ENCODE data around the gene TSPAN14. TPM values are rescaled to one million over a fixed set of nuclear protein-coding genes. Genes with fewer than 3 reads are reported as not detected.

The TSPAN14 gene
- total and polyA plus RNA-seq, 2 experiments from 2014 or later: 65.9 to 104 TPM

- Histone ChIP-seq H2AFZ (no peak overlapping the region), H3K4me3 (no peak overlapping the region), H3K79me2 (no peaks in the 10 kb centered on the region), H3K9me3 (ENCODE audit: low read depth) (no peaks in the 10 kb centered on the region), H3K27ac (no peak overlapping the region), H3K36me3 (replicated peaks; ENCODE audit: insufficient read depth, low read depth) (no peaks in the 10 kb centered on the region), H3K9me2 (replicated peaks; ENCODE audit: insufficient read depth) (no peaks in the 10 kb centered on the region), H4K20me1 (ENCODE audit: insufficient read depth, poor library complexity, severe bottlenecking) (no peaks in the 10 kb centered on the region), H3K4me2 (no peak overlapping the region), H3K4me1 (ENCODE audit: insufficient read depth) (peaks cover 23% of the 10 kb centered on the region), H3K27me3 (no peaks in the 10 kb centered on the region)
- WGBS (ENCODE audit: low lambda C conversion rate, missing lambda C conversion rate): 34% methylated on average over 11 of the region's 11 CpGs
- TF ChIP-seq CTCF (IDR thresholded peaks at IDR 0.05; ENCODE audit: poor library complexity): peak; percentile 55
- no peak for TF ChIP-seq EZH2 (IDR thresholded peaks at IDR 0.05; ENCODE audit: borderline replicate concordance)
- TF ChIP-seq EZH2phosphoT487 (IDR thresholded peaks at IDR 0.05; ENCODE audit: low read depth, severe bottlenecking, unreplicated experiment): no peak
- DNase-seq (ENCODE audit: low spot score): peak; percentile 72
These were observed 9.3 kb upstream of the TSPAN14 start for GRCh38 chr10:80444646-80445319.

- no peaks in the 10 kb centered on the region for H3K27me3 ChIP-seq
- peaks cover 6% of the 10 kb centered on the region for H3K79me2 ChIP-seq
- H3K36me3 ChIP-seq (replicated peaks; ENCODE audit: insufficient read depth, low read depth): no peaks in the 10 kb centered on the region
- H3K4me1 ChIP-seq (ENCODE audit: insufficient read depth): peaks cover 29% of the 10 kb centered on the region
- H4K20me1 ChIP-seq (ENCODE audit: insufficient read depth, poor library complexity, severe bottlenecking): no peaks in the 10 kb centered on the region
- H3K4me2 ChIP-seq: no peak overlapping the region
- H3K9me3 ChIP-seq (ENCODE audit: low read depth): no peaks in the 10 kb centered on the region
- WGBS (ENCODE audit: low lambda C conversion rate, missing lambda C conversion rate): 74% methylated on average over 7 of the region's 7 CpGs
- H3K27ac ChIP-seq: peak overlapping the region; percentile 20
- H3K9me2 ChIP-seq (replicated peaks; ENCODE audit: insufficient read depth): no peaks in the 10 kb centered on the region
- H2AFZ ChIP-seq: no peak overlapping the region
- DNase-seq (ENCODE audit: low spot score): no peak
- TF ChIP-seq EZH2 (IDR thresholded peaks at IDR 0.05; ENCODE audit: borderline replicate concordance): no peak
- TF ChIP-seq EZH2phosphoT487 (IDR thresholded peaks at IDR 0.05; ENCODE audit: low read depth, severe bottlenecking, unreplicated experiment): no peak
- no peak for TF ChIP-seq CTCF (IDR thresholded peaks at IDR 0.05; ENCODE audit: poor library complexity)
- no peak overlapping the region for H3K4me3 ChIP-seq
These were observed 6.5 kb upstream of the TSPAN14 start for GRCh38 chr10:80447436-80448190.

DNA sequence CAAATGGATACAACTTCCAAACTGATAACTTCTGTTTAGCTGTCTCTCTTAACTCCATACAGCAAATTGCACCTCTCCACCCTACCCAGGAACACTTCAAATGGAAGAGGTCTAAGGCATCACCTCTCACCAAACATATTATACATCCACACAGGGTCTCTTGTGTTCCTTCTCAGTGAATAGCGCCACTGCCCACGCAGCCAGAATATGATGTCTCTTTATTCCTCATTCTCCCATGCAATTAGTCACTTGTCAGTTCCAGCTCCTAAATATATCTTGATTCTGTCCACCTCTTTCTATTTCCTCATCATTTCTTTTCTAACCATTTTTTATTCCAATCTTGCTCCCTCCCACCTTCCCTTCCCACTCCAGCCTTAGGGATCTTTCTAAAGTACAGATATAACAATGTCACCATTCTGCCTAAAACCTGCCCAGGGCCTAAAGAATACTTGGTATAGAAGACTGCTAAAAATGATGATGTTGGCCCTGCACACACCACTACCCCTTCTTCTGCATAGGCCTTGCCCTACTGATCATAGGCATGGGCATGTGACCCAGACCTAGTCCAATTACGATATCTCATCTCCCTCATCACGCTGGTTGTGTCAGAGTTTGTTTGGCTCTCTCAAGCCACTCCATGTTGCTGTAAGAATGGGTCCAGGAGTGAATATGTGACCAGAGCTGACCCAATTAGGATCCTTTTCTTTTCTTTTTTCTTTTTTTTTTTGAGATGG lies 5.7 kb upstream of the TSPAN14 start:
- Histone ChIP-seq H3K4me2 (peak overlapping the region; percentile 29), H3K4me3 (no peak overlapping the region), H3K27ac (peak overlapping the region; percentile 78), H3K9me2 (replicated peaks; ENCODE audit: insufficient read depth) (no peaks in the 10 kb centered on the region), H2AFZ (no peak overlapping the region), H3K4me1 (ENCODE audit: insufficient read depth) (peaks cover 35% of the 10 kb centered on the region), H3K36me3 (replicated peaks; ENCODE audit: insufficient read depth, low read depth) (no peaks in the 10 kb centered on the region), H3K9me3 (ENCODE audit: low read depth) (no peaks in the 10 kb centered on the region), H3K27me3 (no peaks in the 10 kb centered on the region), H3K79me2 (peaks cover 6% of the 10 kb centered on the region), H4K20me1 (ENCODE audit: insufficient read depth, poor library complexity, severe bottlenecking) (no peaks in the 10 kb centered on the region)
- TF ChIP-seq CTCF (IDR thresholded peaks at IDR 0.05; ENCODE audit: poor library complexity): no peak
- no peak for TF ChIP-seq EZH2phosphoT487 (IDR thresholded peaks at IDR 0.05; ENCODE audit: low read depth, severe bottlenecking, unreplicated experiment)
- no peak for TF ChIP-seq EZH2 (IDR thresholded peaks at IDR 0.05; ENCODE audit: borderline replicate concordance)
- 96% methylated on average over 4 of the region's 4 CpGs for WGBS (ENCODE audit: low lambda C conversion rate, missing lambda C conversion rate)
- no peak for DNase-seq (ENCODE audit: low spot score)

All from hepatocyte (in vitro differentiated cells).